DND-41 (cell line): ENCODE measurements around the gene HDGF.

Experiments used
- EZH2 ChIP-seq: IDR thresholded peaks from 3 replicates; pipeline ENCODE4 v1.6.1; 2012; ENCODE audit warnings: borderline replicate concordance, low read depth, mild to moderate bottlenecking, moderate library complexity, low read length, inconsistent platforms; ENCODE audit not compliant: severe bottlenecking
- TF ChIP-seq, protein P1 (sequence below): IDR thresholded peaks from 2 replicates; pipeline ENCODE4 v1.5.1; 2012; ENCODE audit warnings: borderline replicate concordance, low read length, moderate library complexity, mild to moderate bottlenecking; ENCODE audit not compliant: poor library complexity, severe bottlenecking; ENCODE audit errors: extremely low read depth

GRCh38 chr1:156760796-156761104 is 9.3 kb upstream of the HDGF start:
- no peak for TF ChIP-seq EZH2
- TF ChIP-seq, protein P1, sequence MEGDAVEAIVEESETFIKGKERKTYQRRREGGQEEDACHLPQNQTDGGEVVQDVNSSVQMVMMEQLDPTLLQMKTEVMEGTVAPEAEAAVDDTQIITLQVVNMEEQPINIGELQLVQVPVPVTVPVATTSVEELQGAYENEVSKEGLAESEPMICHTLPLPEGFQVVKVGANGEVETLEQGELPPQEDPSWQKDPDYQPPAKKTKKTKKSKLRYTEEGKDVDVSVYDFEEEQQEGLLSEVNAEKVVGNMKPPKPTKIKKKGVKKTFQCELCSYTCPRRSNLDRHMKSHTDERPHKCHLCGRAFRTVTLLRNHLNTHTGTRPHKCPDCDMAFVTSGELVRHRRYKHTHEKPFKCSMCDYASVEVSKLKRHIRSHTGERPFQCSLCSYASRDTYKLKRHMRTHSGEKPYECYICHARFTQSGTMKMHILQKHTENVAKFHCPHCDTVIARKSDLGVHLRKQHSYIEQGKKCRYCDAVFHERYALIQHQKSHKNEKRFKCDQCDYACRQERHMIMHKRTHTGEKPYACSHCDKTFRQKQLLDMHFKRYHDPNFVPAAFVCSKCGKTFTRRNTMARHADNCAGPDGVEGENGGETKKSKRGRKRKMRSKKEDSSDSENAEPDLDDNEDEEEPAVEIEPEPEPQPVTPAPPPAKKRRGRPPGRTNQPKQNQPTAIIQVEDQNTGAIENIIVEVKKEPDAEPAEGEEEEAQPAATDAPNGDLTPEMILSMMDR: no peak
